GM19099 (cell line): ENCODE data around the gene DYNC2LI1.

Experiments used
- POLR2A ChIP-seq: IDR thresholded peaks from 3 replicates; pipeline ENCODE4 v1.6.1; 2011; ENCODE audit warnings: low read depth; ENCODE audit not compliant: insufficient read length; ENCODE audit errors: extremely low read depth

DYNC2LI1 gene

DNA sequence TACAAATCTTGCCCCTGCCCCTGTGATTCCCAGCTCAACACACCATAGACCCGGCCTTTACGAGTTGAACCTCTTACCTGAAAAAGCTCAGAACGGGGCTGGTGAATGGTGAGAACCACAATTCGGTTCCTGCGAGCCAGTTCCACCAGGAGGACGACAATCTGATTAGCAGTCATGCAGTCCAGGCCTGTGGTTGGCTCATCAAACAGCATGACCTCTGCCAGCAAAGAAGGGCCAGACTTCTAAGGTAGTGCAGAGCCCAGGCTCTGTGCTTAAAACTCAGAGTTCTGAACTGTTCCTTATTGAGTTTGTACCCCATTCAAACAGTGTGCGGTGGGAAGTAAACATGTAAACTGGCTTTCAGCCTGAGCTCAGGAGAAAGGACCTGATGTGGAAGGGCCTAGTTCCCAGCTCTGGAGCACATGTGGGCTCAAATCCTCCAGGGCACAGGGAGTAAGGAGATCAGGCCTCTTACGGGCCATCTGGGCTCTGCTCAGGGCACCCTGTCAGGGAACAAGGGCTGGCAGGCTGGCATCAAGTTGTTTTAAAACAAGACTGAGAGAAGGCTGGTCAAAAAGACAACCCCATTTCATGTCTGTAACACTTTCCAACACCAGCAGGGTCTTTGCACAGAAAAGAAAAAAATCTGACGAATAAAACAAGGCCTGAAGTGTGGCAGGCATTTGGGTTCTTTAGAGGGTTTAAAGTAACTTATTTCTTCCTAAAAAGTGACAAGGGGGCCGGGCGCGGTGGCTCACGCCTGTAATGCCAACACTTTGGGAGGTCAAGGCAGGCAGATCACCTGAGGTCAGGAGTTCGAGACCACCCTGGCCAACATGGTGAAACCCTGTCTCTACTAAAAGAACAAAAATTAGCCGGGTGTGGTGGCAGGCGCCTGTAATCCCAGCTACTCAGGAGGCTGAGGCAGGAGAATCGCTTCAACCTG is 52.7 kb downstream of the DYNC2LI1 start:
- TF ChIP-seq POLR2A: no peak

DNA sequence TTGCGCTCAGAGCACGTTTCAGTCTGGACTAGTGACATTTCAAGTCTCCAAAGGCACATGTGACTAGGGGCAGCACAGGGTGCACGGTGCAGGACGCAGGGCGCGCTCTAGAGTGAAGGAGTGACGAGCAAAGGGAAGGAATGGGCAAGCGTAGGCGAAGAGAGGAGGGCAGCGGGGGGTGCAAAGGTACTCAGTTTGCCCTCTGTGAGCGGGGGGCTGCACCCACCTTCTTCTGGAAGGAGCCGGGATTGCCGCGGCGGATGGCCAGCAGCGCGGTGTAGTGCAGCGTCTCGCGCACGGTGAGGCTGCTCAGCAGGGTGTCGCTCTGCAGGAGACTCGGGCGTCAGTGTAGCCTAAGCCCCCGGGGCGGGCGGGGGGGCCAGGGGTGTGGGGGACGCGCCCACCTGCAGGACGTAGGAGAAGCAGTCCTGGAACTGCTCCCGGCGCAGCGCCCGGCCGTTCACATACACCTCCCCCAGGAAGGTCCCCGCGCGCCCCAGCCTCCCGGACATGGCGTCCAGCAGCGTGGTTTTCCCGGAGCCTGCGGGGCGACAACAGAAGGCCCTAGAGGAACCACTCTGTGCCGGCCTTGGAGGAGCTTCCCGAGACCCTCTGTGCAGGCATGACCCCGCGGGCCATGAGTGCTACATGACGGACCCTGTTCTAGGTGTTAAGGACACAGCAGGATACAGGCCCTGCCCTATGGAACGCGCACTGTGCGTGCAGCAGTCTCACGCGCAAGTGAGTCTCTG is 57.9 kb downstream of the DYNC2LI1 start:
- no peak for TF ChIP-seq POLR2A

DNA sequence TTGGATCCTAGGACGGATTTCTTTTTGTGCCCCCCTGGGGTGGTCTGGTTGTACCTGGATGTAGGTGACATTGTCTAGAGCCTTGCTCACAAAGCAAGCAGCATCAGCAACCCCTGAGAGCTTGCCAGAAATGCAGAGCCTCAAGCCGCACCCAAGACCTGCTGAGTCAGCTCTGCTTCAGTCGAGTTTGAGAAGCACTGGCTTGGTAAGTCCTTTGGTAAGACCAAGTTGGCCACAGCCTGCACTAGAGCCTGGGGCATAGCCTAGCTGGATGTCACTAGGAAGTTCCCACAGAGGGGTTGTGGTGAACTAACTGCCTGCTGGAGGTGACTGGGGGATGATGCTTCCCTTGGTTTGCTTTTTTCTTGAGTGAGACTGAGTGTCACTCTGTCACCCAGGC is 58.6 kb downstream of the DYNC2LI1 start:
- no peak for TF ChIP-seq POLR2A

DNA sequence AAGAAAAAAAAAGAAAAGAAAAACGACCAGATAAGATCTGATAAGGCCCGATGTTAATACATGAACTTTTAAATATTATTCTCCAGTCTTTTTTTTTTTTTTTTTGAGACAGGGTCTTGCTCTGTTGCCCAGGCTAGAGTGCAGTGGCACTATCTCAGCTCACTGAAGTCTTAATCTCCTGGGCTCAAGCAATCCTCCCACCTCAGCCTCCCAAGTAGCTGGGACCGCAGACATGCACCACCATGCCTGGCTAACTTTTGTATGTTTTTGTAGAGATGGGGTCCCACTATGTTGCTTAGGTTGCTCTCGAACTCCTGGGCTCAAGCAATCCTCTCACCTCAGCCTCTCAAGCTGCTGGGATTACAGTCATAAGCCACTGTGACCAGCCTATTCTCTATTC is 63.2 kb downstream of the DYNC2LI1 start:
- no peak for TF ChIP-seq POLR2A

DNA sequence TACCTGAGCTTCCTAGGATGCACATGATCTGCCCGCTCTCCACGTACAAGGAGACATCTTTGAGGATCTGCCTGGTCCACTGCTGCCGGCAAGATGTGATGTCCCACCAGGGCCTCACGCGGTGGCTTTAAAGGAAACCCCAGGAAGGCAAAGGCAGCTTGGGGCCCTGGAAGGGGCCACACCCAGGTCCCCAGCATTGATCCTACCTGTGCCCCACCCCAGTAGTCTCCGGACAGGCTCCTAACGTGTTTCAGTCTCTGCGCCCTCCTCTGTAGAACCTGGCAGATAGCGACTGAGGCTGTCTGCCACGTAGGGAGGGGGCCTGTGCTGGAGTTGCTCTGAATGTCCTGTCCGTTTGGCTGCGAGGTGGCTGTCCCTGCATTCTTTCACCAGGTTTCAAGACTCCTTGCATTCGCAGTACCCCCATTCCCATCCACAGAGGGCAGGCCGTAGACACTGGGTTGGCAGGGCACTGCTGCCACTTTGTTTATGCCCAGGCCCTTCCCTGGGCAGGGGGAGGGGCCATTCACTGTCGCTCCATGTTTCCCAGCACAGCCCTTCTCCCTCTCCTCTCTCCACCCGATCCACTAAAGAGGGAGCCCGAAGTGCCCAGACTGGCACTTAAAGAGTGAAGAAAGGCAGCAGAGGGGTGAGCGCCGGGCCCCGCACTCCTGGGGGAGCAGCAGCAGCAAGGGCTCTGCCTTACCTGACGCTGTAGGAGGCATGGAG is 64.2 kb downstream of the DYNC2LI1 start:
- no peak for TF ChIP-seq POLR2A

DNA sequence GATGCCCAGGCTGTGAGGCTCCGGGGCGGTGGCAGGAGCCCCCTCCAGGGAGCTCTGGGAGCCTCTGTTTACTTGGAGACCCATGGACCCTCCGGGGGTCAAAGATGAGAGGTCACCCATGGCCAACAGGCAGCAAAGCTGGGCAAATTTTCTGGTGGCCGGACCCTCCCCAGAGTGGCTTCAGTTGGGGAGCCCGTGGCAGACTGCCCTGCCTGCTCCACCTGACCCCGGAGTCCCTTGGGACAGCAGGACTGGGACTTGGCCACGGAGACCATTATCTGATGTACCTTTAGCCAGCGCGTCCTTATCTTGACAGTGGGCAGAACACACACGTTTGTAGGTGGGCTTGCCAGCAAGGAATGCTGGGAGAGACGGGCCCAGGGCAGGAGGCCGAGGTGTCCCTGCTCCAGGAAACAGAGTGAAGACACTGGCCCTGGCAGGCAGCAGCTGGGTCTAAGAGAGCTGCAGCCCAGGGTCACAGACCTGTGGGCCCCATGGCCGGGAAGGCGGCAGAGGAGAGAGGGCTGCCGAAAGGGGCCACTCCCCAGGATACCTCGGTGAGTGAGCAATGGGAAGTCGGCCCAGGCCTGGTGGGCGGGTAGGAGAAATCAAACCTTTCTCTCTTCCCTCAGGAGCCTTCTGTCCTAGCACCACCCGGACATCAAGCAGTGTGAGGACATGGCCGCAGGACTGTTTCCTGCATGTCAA is 64.9 kb downstream of the DYNC2LI1 start, which contains the start of the genes ABCG5 and ABCG8:
Gene ABCG5, minus strand, starts transcription at position 280 of the 708 bp plus-strand sequence. Its CDS starts 160 bp downstream, at position 120.
Gene ABCG8, plus strand, starts transcription at position 412 of the 708 bp plus-strand sequence. Its CDS starts 83 bp downstream, at position 495.
- no peak for TF ChIP-seq POLR2A

DNA sequence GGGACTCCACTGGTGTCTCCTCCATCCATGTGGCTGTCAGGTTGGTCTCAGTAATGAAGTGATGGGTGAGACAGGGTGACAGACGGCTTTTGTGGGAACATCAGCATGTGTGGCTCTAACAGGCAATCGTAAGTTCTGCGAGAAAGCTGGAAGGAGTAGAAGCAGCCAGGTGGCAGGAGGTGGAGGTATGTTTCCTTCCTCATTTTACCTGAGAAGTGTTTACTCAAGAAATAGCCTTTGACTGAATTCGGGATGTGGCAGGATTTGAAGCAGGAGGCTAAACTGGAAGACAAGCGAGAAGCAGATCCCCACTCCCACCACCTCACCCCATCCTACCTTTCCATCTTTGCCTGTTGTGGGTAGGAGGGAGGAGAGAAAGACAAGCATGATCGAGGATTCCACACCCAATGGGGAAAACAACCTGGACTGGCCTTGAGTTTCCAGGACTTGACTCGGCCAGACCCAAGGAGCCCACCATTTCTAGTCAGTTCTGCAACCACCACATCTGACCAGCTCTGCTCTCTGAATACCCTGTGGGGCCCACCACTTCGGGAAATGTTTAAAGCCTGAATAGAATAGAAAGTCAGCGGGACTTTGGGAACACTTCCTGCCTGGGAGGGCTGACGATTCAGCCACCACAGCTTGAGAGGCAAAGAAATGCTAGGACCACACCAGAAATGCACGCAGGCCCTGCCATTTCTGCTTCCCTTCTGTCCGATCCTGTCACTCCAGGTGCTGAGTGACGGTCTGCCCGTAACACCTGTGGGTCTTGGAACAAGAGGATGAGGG is 66.1 kb downstream of the DYNC2LI1 start:
- no peak for TF ChIP-seq POLR2A

DNA sequence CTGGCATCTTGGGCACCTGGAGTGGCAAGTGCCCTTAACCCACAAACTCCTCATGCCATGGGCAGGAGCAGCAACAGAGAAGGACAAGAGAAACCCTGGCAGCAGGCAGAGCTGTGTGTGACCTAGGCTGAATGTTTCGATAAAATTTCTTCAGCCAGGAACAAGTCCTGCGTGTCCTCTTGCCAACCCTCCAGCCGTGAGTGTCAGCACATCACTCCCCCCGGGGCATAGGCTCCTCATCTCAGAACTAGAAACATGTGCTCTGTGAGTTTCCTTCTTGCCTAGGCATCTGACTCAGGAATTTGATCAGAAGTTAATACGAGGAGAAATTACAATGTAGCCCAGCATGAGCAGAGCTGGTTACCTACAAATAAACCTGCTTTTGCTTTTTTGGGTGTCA is 67.1 kb downstream of the DYNC2LI1 start:
- no peak for TF ChIP-seq POLR2A

DNA sequence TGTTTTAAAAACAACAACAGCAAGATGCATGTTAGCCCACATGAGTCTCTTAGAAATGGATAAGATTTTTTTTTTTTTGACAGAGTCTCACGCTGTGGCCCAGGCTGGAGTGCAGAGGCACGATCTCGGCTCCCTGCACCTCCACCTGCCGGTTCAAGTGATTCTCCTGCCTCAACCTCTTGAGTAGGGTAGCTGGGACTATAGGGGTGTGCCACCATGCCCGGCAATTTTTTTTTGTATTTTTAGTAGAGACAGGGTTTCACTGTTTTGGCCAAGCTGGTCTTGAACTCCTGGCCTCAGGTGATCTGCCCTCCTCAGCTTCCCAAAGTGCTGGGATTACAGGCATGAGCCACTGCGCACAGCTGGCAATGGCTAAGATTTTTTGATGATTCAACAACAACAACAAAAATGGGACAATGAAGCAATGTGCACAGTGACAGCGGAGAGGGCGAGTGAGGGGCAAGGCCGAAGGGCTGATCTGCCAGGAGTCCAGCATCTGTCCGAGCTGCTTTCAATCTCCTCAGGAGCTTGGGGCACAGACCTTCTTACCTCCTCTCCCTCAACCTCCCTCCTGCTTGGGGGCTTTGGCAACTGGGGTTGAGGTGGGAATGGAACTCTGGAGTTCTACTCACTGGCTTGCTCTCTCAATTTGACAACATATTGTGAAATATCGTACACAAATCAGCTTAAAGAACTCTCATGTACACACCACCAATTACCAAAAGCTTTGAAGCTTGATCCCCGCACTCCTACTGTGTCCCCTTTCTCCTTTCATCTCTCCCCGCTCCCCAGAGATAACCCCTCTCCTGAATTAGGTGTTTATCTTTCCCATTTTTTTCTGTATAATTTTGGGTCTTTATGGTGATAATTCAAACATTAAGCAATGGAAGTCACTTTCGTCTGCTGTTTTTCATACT is 68.4 kb downstream of the DYNC2LI1 start:
- TF ChIP-seq POLR2A: no peak

DNA sequence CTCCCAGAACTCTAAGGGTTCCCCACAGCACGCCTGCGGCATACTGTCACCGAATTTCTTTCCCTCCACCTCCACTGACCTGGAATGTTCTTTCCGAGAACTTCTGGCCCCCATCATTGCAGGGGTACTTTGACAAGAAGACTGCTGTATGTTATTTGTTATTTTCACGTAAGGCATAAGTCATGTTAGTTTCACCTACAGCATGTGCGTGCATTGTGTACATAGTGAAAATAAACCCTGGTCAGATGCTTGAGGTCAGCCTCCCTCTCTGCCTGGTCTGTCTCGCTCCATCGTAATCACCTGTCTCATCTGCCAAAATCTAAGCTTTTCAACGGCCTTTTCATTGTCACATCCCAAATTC is 69.0 kb downstream of the DYNC2LI1 start:
- TF ChIP-seq POLR2A: no peak

DNA sequence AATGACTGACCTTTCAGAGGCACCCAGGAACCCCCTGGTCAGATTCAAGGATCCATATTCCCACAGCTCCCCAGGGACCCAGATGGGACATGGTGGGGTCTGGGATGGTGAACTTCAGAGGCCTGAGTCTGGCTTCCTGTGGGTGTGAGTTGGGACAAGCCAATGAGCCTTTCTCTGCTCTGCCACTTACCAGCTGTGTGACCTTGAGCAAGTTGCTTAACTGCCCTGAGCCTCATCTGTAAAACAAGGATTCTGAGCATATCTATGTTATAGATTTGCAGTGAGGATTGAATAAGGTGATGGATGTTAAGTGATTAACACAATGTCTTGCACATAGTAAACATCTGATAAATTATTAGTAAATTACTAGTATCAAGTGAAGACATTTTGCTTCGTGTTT is 71.3 kb downstream of the DYNC2LI1 start:
- no peak for TF ChIP-seq POLR2A

DNA sequence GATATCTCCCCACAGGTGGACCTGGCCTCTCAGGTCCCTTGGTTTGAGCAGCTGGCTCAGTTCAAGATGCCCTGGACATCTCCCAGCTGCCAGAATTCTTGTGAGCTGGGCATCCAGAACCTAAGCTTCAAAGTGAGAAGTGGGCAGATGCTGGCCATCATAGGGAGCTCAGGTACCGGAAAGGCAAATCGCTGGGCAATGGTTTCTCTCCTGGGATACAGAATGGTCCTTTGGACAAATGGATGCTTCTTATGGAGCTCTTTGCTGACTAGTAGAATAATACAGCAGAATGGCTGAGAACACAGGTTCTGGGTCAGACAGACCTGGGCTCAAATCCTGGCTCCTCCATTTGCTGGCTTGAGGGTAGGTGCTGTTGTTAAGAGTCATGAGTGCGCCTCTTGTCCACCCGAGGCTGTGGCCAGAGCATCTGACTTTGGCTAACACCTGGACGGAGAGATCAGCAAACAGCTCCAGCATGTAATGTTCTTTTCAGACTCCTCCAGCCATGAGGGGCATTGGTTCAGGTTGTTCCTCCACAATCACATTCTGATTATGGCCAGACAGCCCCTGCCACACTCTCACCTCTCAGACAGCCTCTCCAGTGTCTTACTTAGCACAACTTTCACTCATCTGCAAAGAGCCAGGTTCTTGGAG is 72.4 kb downstream of the DYNC2LI1 start:
- no peak for TF ChIP-seq POLR2A

DNA sequence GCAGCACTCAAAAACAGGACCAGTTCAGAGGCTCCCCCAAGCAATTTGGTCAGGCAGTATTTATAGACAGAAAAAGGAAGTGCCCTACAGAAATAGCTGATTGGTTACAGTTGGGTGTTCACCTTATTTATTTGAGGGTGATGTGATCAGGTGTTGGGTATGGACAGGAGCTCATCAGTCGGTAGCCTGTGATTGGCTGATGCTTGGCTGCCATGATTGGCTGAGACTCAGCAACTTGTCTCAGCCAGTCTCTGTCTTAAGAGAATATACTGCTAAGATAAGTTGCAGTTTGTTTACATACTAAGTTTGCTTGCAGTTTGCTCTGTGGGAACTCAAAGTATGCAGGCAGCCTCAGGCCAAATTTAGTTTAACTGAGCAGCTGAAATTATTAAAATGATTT is 74.4 kb downstream of the DYNC2LI1 start:
- no peak for TF ChIP-seq POLR2A
